H54 (cell line): ENCODE data around the gene OTULIN.
A peak's percentile ranks its signal among the peaks of the same experiment; 100 is the strongest.

Source experiments
- DNase-seq: peaks from one replicate; pipeline ENCODE4 v3.0.0; 2011; ENCODE audit warnings: low spot score, mixed read lengths; ENCODE audit not compliant: insufficient read length
- FAIRE-seq: peaks from 3 replicates; lab custom pipeline; 2011; peaks lifted over from hg19 to GRCh38; lab: Jason Lieb, UNC
- POLR2A ChIP-seq: IDR thresholded peaks from 2 replicates; pipeline ENCODE4 v1.6.1; 2011; ENCODE audit warnings: low read depth, mild to moderate bottlenecking, low read length

The OTULIN gene

DNA sequence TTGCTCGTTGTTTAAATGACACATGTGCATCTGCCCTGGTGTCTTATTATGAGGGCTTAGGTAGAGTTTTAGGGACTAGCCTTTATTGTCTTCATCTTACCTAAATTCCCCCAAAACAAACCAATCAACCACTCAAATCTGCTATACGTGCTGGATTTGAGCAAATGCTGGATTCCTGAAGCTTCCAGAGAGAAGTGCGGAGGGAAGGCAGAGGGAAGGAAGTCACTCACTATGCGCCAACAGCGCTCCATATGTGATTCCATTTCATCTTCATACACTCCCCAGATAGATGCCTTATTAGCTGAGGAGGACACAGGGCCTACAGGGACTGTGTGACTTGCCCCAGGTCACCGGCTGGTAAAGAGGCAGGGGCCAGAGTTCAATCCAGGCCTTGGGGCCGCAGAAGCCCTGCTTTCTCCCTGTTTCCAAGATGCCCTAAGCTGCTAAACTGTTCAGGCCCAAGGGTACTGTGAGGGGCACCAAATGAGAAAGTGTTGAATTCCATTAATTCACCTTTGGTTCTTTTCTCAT, 63.5 kb downstream of the OTULIN start:
- FAIRE-seq = no peak
- no peak for DNase-seq
- no peak for TF ChIP-seq POLR2A

- no peak for TF ChIP-seq POLR2A
- FAIRE-seq (no peak), DNase-seq (no peak)
These were observed 64.0 kb downstream of the OTULIN start for GRCh38 chr5:14728459-14728938.

DNA sequence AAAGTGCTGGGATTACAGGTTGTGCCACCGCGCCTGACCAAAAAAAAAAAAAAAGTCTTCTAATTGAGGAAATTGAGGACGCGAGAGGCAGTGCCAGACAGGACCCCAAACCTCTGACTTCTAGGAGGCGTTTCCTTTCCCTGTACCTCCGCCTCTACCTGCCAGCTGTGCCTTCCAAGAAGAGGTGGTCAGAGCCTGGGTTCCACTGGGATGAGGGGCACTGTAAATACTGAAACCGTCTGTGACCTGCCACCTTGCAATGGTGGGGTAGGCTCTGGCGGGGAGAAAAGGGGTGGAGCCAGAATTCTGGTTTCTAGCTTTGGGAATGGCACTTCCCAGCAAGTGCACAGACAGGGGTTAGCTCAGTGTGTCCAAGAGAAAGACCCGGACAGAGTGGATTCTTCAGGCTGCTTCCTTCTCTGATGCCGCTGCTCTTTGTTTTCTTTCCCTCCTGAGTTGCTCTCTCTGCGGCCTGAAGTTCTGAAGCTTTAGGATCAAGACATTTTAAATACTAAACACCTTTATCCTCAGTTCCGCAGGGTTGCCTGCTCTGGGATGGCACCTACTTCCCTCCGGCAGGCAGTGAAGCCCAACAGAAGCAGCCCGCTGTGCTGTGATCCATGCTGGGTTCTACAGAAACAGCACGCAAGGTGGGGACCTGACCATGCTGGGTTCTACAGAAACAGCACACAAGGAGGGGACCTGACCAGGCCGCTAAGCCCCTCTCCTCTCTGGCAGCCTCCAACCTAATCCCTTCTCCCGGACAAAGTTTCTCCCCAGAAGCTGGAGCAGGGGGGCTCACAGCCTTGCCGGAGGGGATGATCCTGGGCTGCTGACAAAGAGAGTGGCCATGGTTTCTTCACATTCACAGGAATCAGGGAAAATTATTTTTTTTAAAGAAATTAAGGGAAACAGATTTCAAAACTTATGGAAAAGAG, 65.2 kb downstream of the OTULIN start:
- FAIRE-seq (no peak), DNase-seq (no peak)
- TF ChIP-seq POLR2A = no peak

DNA sequence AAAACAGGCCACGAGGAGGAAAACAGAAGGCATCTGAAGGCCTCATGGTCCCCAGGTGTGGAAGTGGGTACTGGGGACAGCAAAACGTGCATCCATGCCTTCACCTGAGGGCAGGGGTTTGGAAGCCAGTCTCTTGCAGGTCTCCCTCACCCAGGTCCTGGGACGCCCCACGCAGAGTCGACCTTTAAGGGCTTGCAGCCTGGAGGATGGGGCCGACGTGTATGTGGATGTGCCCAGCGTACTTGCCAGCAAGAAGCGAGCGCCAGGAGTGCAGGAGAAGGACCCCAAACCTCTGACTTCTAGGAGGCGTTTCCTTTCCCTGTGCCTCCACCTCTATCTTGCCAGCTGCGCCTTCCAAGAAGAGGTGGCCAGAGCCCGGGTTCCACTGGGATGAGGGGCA, 65.9 kb downstream of the OTULIN start:
- FAIRE-seq (no peak), DNase-seq (no peak)
- no peak for TF ChIP-seq POLR2A

DNA sequence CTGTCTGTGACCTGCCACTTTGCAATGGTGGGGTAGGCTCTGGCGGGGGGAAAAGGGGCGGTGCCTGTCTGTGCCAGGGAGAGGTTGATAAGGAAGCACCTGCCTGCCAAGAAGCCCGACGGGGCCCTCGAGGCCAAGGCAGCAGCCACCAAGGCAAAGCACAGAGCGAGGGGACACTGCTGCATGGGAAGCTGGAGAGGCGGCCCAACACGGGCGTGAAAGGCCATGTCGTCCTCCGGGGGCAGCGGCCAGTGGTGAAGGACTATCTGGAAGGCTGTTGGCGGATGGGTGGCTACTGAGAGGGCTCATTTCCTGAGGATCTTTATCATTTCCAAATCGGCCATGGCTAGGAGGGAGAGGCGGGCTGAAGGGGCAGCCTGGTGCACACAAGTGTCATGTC, 66.4 kb downstream of the OTULIN start:
- FAIRE-seq (no peak), DNase-seq (no peak)
- no peak for TF ChIP-seq POLR2A

DNA sequence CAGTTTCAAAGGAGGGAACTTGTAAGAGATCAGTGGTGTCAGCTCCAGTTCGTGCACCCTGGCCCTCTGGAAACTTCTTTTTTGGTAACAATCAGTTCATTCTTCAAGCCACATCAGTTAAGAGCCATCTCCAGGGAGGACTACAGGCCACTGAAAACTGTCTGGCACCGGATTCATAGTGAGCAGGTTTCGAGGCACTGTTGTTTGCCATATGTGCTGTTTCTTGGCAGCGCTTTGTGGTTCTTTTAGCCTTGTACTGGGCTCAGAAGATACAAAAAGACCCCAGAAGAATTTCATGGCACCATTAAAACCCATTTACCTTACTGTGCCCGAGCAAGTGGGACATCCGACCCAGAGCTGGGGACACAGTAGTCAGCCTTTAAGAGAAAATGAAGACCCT, 68.5 kb downstream of the OTULIN start:
- FAIRE-seq (no peak), DNase-seq (no peak)
- TF ChIP-seq POLR2A = no peak

DNA sequence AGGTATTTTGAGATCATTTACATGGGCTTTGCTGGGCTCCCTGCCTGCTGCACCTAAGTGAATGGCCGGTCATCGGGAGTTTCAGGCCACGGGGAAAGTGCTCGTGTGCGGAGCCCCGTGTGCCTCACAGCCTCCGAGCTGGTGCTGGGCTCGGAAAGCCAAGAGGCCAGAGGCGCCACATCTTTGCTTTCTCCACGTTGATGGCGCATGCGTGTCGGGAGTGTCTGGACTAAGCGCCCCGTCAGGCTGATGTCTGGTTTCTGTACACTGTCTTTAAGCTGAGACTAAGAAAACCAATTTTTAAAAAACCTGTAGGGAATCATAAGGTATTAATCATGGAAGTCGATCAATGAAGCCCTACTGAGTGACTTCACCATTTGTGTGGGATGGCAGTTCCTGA, 69.1 kb downstream of the OTULIN start:
- DNase-seq (no peak), FAIRE-seq (no peak)

DNA sequence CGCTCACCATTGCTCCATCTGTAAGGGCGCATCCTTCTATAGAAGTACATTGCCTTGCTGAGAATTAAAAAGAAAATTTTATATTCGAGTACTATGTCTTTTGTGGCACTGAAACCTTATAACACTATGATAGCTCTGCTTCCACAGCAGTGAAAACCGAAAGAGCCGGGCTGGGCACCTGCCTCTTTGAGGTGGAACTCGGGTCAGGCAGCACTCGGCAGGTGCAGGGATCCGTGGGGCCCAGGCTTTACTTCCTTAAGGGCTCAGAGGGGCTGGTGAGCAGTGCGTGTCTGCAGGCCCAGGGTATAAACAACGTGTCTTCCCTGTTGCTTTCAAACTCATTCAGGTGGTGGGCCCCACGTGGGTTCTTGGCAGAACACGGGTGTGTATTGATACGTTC, 69.9 kb downstream of the OTULIN start:
- DNase-seq = no peak
- TF ChIP-seq POLR2A = no peak
- FAIRE-seq = no peak

More for the DNA sequence above, 69.1 kb downstream of the OTULIN start:
- no peak for TF ChIP-seq POLR2A

- FAIRE-seq (no peak), DNase-seq (no peak)
- TF ChIP-seq POLR2A = no peak
These were observed 71.4 kb downstream of the OTULIN start for GRCh38 chr5:14735944-14736343.

DNA sequence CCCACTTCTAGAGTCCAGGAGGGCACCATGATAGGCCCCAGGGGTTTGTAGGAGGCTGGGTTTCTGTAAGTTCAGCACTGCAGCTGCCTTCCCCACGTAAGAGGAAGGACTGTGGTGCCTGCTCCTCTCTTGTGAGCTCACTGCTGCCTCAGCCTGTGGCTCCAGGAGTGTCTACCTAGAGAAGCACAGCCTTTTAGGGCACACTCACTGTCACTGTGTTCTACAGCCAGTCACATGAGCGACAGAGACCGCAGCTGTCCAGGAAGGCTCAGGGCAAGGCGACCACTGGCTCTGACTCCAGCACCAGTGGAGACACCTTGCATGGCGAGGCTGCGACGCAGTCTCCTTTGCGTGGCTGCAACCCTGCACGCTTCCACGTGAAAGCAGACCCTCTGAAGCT, 72.8 kb downstream of the OTULIN start:
- DNase-seq (no peak), FAIRE-seq (no peak)
- TF ChIP-seq POLR2A = no peak

DNA sequence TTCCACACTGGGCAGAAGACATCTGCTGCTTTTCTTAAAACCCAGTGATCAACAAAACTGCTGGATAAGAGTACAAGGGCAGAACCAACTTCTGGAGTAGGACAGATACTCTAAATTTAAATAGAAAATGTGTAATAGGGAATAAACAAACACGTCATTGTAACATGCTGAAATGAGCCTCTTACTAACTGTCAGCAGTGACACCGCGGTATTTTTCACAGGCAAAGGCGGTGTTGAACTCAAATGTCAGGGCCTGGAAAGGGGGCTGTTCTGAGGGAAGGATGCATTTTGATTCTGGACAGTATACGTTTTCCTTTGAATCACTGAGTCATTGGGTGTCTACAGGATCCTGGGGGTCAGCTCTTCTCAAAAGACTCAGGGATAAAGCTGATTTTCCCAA, 73.5 kb downstream of the OTULIN start:
- TF ChIP-seq POLR2A = no peak
- FAIRE-seq (no peak), DNase-seq (no peak)

GRCh38 chr5:14739538-14739937, 75.0 kb downstream of the OTULIN start:
- no peak for TF ChIP-seq POLR2A
- DNase-seq (peak; percentile 80), FAIRE-seq (peak; percentile 45)

GRCh38 chr5:14739981-14740380, 75.5 kb downstream of the OTULIN start:
- no peak for FAIRE-seq

GRCh38 chr5:14741131-14741530, 76.6 kb downstream of the OTULIN start:
- DNase-seq (no peak), FAIRE-seq (no peak)
- TF ChIP-seq POLR2A = no peak

More at GRCh38 chr5:14739981-14740380, 75.5 kb downstream of the OTULIN start:
- no peak for TF ChIP-seq POLR2A
- DNase-seq = no peak
